ENCODE data around the gene CEP104. TPM values are rescaled to one million over a fixed set of nuclear protein-coding genes. Genes with fewer than 3 reads are reported as not detected.
A peak's percentile ranks its signal among the peaks of the same experiment; 100 is the strongest.

The CEP104 gene
- total RNA-seq: 35.4 and 49.9 TPM in 2 replicates

DNA sequence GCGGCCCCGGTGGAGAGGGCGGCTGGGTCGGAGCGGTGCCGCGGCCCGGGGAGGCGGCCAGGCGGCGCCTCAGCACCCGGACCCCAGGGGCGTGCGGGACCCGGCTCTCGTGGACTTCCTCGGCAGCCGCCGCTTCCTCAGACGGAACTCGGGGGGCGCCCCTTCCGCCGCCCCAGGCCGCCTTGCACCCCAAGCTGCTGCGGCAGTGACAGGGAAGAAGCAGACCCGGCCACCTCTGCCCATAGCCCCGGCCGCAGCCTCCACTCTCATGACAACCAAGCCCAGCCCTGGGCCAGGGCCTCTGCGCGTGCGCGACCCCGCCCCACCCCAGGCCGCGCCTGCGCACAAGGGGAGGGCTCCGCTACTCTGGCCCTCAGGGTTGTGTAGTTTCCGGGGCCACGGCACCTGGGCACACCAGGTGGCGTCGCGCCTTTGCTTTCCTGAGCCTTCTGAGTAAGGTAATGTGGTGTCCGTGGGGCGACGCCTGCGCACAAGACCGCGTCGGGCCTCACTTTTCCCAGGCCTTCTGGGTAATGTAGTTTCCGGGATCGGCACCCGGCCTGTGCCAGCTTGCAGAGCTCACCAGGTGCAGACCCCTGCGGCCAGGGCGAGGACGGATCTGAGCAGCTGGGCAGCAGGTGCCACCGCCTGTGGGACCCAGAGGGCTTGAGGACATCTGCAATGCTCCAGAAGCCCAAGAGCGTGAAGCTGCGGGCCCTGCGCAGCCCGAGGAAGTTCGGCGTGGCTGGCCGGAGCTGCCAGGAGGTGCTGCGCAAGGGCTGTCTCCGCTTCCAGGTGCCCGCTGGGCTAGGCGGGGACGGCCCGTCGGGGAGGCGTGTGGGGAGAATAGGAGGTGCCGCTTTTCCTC, at the start of gene CEP104, which contains the start of gene DFFB:
Gene CEP104, minus strand, starts transcription at position 289 of the 868 bp plus-strand sequence. CDS start 4,804 bp downstream, outside the sequence.
Gene DFFB, plus strand, starts transcription at position 554 of the 868 bp plus-strand sequence. Its CDS starts 128 bp downstream, at position 682.
- H3K9me3 Mint-ChIP-seq: no peaks in the 10 kb centered on the region
- DNase-seq (ENCODE audit: low spot score): peak; percentile 95
- intact Hi-C loops (cut with micrococcal nuclease): loop anchor here (1.0 to 5.0 kb wide), 2 partner anchors 43 to 205 kb away; partner anchors contain the start of genes C1orf174, TP73 and WRAP73
- H3K4me3 Mint-ChIP-seq (ENCODE audit: low read depth): peak within 1 kb of the TSS; percentile 97
- H3K27me3 Mint-ChIP-seq (ENCODE audit: low read depth): no peaks in the 10 kb centered on the region
- peaks cover 16% of the 10 kb centered on the region for H3K4me1 Mint-ChIP-seq (ENCODE audit: low read depth)
- H3K27ac Mint-ChIP-seq: peak within 1 kb of the TSS; percentile 81
- H3K36me3 Mint-ChIP-seq (ENCODE audit: low read depth): no peaks in the 10 kb centered on the region

DNA sequence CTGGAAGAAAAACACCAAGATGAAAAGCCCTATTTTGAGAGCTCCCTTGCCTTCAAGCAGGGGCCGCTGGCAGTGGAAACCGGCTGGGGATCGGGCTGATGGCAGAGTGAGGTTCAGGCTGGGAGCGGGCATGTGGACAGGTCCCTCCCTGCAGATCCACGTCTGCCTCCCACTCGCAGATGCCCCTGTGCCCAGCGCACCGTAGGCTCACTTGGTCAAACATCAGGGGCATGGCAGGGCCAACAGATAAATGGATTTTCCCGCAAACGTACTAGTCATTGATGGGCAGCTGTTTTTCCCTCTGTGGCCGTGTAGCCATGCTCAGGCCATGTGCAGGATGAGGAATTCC, 49.6 kb upstream of the CEP104 start:
- no peak for DNase-seq (ENCODE audit: low spot score)
- intact Hi-C loops (cut with micrococcal nuclease): loop anchor here (10.0 kb wide), 1 partner anchor 132 kb away; the partner anchor contains the start of gene SMIM1
- H3K4me1 Mint-ChIP-seq (ENCODE audit: low read depth): peaks cover 24% of the 10 kb centered on the region
- H3K27ac Mint-ChIP-seq: no peak overlapping the region
- H3K4me3 Mint-ChIP-seq (ENCODE audit: low read depth): no peak overlapping the region
- H3K36me3 Mint-ChIP-seq (ENCODE audit: low read depth): no peaks in the 10 kb centered on the region
- no peaks in the 10 kb centered on the region for H3K27me3 Mint-ChIP-seq (ENCODE audit: low read depth)
- no peaks in the 10 kb centered on the region for H3K9me3 Mint-ChIP-seq

DNA sequence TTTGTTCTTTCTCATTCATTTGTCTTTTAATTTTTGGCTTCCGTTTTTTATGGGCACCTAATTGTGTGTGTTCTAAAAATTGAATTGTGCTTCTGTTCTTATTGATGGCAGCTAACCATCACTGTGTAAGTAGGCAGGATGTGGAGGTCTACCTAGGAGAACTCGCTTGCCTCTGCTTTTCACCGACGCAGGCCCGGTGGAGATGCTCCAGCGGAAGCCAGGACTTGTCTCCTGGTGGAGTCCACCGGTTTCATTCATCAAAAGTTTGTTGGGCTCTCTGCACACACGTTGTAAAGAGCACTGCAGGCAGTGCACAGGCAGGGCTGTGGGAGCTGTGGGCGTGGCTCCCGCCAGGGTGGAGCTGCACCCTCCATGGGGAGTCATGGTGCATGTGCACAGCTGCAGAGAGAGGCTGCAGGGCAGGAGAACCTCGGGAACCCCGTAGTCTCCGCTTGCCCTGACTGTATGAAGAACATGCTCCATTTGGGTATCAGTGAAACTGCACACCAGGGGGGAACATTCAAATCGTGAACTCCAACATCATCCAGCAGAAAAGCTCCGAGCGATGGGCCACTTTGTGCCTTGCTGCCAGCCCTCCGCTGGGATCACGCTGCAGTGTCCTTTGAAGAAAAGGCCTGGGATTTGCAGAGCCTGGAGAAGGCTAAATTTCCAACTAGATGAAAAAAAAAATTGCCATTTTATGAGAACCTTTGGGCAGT, 49.1 kb upstream of the CEP104 start:
- DNase-seq (ENCODE audit: low spot score): no peak
- H3K27ac Mint-ChIP-seq: no peak overlapping the region
- no peaks in the 10 kb centered on the region for H3K36me3 Mint-ChIP-seq (ENCODE audit: low read depth)
- H3K27me3 Mint-ChIP-seq (ENCODE audit: low read depth): no peaks in the 10 kb centered on the region
- peaks cover 25% of the 10 kb centered on the region for H3K4me1 Mint-ChIP-seq (ENCODE audit: low read depth)
- no peaks in the 10 kb centered on the region for H3K9me3 Mint-ChIP-seq
- intact Hi-C loops (cut with micrococcal nuclease): loop anchor here (10.0 kb wide), 1 partner anchor 131 kb away; the partner anchor contains the start of gene SMIM1
- H3K4me3 Mint-ChIP-seq (ENCODE audit: low read depth): no peak overlapping the region

DNA sequence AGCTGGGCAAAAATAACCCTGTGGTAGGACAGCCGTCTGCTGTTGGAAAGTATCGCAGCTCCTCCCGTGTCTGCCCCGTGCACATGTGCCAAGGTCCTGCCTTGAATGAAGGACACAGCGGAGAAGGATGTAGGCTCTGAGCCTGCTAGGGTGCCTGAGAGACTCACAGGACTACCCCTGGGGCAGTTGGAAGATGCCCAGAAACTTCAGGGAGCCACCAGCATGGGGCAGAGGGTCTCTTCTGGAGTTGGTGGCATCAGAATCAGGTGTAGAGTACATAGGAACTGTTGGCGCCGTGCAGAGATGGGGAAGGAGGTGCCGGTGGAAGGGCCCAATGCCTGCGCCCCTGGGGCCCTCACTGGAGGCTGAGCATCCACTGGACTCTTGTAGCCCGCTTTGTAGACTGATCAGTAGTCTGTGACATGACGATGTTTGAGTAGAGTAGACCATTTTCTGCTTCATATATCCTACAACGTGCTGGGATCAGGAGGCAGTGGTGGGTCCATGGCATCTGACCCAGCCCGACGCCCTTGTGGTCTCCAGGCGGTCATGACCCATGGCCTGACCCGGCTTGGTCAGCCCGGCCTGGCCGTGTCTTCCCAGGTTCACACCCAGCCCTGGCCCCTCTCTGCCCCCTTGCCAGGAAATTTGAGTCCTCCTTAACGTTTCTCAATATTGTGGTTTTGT, 48.4 kb upstream of the CEP104 start:
- Mint-ChIP-seq H3K36me3 (ENCODE audit: low read depth) (no peaks in the 10 kb centered on the region), H3K4me1 (ENCODE audit: low read depth) (peaks cover 25% of the 10 kb centered on the region), H3K27ac (no peak overlapping the region), H3K27me3 (ENCODE audit: low read depth) (no peaks in the 10 kb centered on the region), H3K9me3 (no peaks in the 10 kb centered on the region), H3K4me3 (ENCODE audit: low read depth) (no peak overlapping the region)
- no peak for DNase-seq (ENCODE audit: low spot score)
- intact Hi-C loops (cut with micrococcal nuclease): loop anchor here (10.0 kb wide), 1 partner anchor 131 kb away; the partner anchor contains the start of gene SMIM1

DNA sequence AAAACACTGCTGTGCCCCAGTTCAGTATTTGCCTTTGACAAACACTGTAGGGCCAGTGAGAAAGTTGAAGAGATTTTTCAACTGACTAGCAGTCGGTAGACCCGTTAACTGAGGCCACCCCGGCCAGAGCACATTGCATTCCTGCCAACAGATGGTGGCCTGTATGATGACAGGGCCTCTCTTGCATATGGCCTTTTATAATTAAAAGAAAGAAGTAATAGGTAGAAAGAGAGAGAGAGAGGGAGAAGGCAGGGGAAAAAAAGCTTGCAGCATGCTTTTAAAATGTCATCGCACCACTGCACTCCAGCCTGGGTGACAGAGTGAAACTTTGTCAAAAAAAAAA, 47.8 kb upstream of the CEP104 start:
- Mint-ChIP-seq H3K4me3 (ENCODE audit: low read depth) (no peak overlapping the region), H3K36me3 (ENCODE audit: low read depth) (no peaks in the 10 kb centered on the region), H3K27me3 (ENCODE audit: low read depth) (no peaks in the 10 kb centered on the region), H3K9me3 (no peaks in the 10 kb centered on the region), H3K27ac (no peak overlapping the region), H3K4me1 (ENCODE audit: low read depth) (peaks cover 25% of the 10 kb centered on the region)
- intact Hi-C loops (cut with micrococcal nuclease): loop anchor here (10.0 kb wide), 1 partner anchor 130 kb away; the partner anchor contains the start of gene SMIM1
- no peak for DNase-seq (ENCODE audit: low spot score)

DNA sequence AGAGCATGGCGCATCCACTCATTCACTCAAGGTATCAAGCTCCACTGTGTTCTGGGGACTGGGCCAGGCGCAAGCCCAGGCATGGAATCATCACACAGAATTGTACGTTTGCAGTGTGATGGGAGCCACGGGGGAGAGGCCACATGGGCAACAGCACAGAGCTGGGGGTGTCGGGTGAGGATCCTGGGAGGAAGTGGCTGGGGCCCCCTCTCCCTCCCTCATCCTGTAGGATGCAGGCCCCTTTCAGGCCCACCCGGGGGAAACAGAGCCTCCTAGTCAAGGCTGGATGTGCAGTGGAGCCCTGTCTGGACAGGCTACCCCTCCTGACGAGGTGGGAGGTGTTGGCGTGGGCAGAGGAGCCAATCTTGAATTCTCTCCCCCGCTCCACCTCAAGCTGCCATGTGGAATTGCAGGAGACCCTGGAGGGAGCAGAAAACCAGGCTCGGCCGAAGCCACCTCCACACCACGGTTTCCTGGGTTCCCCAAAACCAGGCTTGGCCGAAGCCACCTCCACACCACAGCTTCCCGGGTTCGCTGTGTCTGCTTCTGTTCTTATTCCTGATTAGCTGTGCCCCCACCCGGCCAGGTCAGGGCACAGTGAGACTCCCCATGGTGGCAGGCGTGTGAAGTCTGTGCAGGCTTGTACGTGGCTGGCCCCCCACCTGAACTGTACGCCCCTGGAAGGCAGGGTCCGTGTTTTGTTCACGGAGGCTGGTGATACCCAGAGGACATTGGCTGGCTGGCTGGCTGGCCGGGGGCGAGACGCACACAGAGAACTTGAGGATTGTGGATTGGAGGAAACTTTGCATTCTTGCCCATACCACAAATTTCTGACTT, 47.2 kb upstream of the CEP104 start:
- Mint-ChIP-seq H3K36me3 (ENCODE audit: low read depth) (no peaks in the 10 kb centered on the region), H3K27me3 (ENCODE audit: low read depth) (no peaks in the 10 kb centered on the region), H3K9me3 (no peaks in the 10 kb centered on the region), H3K27ac (peak overlapping the region; percentile 2), H3K4me3 (ENCODE audit: low read depth) (no peak overlapping the region), H3K4me1 (ENCODE audit: low read depth) (peaks cover 27% of the 10 kb centered on the region)
- intact Hi-C loops (cut with micrococcal nuclease): loop anchor here (10.0 kb wide), 1 partner anchor 129 kb away; the partner anchor contains the start of gene SMIM1
- no peak for DNase-seq (ENCODE audit: low spot score)

DNA sequence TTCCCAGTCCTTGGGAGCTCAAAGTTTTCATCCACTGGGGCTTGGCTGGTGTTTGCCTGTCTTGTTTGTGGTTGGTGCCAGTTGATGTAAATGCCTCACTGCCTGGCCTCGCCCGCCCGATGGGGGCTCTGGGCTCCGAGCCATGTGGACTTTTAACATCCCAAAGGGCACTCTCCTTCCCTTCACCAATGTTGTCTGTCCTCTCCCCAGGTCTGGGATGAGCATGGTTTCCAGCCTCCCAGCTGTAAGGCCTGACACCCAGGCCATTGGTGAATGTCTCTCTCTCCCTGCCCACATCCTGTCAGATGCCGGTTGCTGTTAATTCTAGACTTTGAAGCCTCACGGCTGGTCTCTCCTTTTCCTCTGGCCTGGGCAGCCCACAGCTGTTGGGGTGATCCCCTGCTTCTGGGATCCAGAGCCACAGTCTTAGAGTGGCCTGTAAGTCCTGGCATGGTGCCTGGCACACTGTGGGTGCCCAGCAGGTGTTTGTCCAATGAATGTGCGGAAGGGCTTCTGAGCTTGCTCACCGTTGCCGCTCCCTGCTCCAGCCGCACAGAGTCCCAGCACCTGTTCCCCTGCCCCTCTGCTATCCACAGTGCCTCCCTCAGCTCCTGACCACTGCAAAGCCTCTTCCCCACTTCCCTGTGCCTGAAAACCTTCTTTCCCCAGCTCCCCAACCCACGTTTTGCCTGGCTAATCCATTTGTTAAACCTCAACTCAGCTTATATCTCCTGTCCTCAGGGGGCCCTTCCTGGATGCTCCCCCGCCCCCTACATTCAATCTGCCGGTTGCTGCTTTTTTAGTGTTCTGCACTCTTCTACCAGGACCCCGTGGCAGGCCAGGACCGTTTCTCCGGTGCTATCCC, 46.4 kb upstream of the CEP104 start:
- Mint-ChIP-seq H3K27me3 (ENCODE audit: low read depth) (no peaks in the 10 kb centered on the region), H3K9me3 (peaks cover 8% of the 10 kb centered on the region), H3K4me3 (ENCODE audit: low read depth) (peak overlapping the region; percentile 1), H3K27ac (peak overlapping the region; percentile 43), H3K36me3 (ENCODE audit: low read depth) (peaks cover 6% of the 10 kb centered on the region), H3K4me1 (ENCODE audit: low read depth) (peaks cover 35% of the 10 kb centered on the region)
- intact Hi-C loops (cut with micrococcal nuclease): loop anchor here (10.0 kb wide), 1 partner anchor 129 kb away; the partner anchor contains the start of gene SMIM1
- no peak for DNase-seq (ENCODE audit: low spot score)

DNA sequence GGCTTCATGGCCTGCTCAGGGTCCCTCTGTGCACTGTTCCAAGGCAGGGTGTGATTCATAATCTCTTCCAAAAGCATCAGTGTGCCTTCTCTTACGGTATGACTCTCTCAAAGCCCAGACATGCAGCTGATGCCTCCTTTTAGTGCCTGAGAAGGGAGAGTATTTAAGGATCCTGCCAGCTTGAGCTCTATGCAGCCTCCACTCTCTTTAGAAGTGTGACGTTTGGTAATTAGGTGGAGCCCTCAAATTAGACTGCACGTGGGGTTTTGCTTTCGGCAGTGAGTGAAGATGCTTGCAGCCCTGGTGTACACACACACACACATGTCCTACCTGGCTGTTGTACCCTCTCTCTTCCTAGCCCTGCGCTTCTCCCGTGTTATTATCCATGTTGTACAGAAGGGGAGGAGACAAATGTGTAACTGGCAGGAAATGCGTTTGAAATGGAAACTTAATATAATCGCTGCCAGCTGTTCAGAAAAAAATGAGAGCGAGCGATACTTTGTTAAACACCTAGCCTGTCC, 45.6 kb upstream of the CEP104 start:
- no peak for DNase-seq (ENCODE audit: low spot score)
- intact Hi-C loops (cut with micrococcal nuclease): loop anchor here (10.0 kb wide), 1 partner anchor 128 kb away; the partner anchor contains the start of gene SMIM1
- H3K9me3 Mint-ChIP-seq: peaks cover 15% of the 10 kb centered on the region
- H3K4me1 Mint-ChIP-seq (ENCODE audit: low read depth): peaks cover 38% of the 10 kb centered on the region
- peak overlapping the region; percentile 43 for H3K27ac Mint-ChIP-seq
- H3K36me3 Mint-ChIP-seq (ENCODE audit: low read depth): peaks cover 13% of the 10 kb centered on the region
- no peaks in the 10 kb centered on the region for H3K27me3 Mint-ChIP-seq (ENCODE audit: low read depth)
- H3K4me3 Mint-ChIP-seq (ENCODE audit: low read depth): peak overlapping the region; percentile 42

GRCh38 chr1:3902111-3902511, 45.1 kb upstream of the CEP104 start:
- peaks cover 16% of the 10 kb centered on the region for H3K36me3 Mint-ChIP-seq (ENCODE audit: low read depth)
- DNase-seq (ENCODE audit: low spot score): no peak
- peak overlapping the region; percentile 60 for H3K27ac Mint-ChIP-seq
- H3K4me1 Mint-ChIP-seq (ENCODE audit: low read depth): peaks cover 39% of the 10 kb centered on the region
- peak overlapping the region; percentile 42 for H3K4me3 Mint-ChIP-seq (ENCODE audit: low read depth)
- intact Hi-C loops (cut with micrococcal nuclease): loop anchor here (10.0 kb wide), 1 partner anchor 127 kb away; the partner anchor contains the start of gene SMIM1
- peaks cover 19% of the 10 kb centered on the region for H3K9me3 Mint-ChIP-seq
- H3K27me3 Mint-ChIP-seq (ENCODE audit: low read depth): no peaks in the 10 kb centered on the region

GRCh38 chr1:3900969-3901529, 44.0 kb upstream of the CEP104 start:
- Mint-ChIP-seq H3K4me1 (ENCODE audit: low read depth) (peaks cover 40% of the 10 kb centered on the region), H3K36me3 (ENCODE audit: low read depth) (peaks cover 24% of the 10 kb centered on the region), H3K27ac (peak overlapping the region; percentile 99), H3K9me3 (peaks cover 21% of the 10 kb centered on the region), H3K4me3 (ENCODE audit: low read depth) (peak overlapping the region; percentile 97), H3K27me3 (ENCODE audit: low read depth) (no peaks in the 10 kb centered on the region)
- DNase-seq (ENCODE audit: low spot score): peak; percentile 86
- intact Hi-C loops (cut with micrococcal nuclease): loop anchor here (1.0 to 10.0 kb wide), 3 partner anchors 44 to 126 kb away; partner anchors contain the start of genes CEP104, DFFB, LRRC47 and SMIM1

Data from activated T-helper 2 cell treated with anti-CD3 and anti-CD28 coated beads, Interferon-gamma antibody, Interleukin-2, Interleukin-4, amounts not matched to agents 10 μg/mL and 5 μg/mL and 100 μg/mL, durations not matched to agents 14 hours and 24 hours and 36 hours (primary cell).